ENCODE data around the gene MRPL23. TPM values are rescaled to one million over a fixed set of nuclear protein-coding genes. Genes with fewer than 3 reads are reported as not detected.
A peak's percentile ranks its signal among the peaks of the same experiment; 100 is the strongest.

MRPL23 gene
- total RNA-seq: 93.6 TPM
- long read RNA-seq, transcript MRPL23-205 (5 exons, 736 nt): major isoform, 61 of 67 reads
- long read RNA-seq, partial matches to known transcripts: 3 of 67 reads
- long read RNA-seq, other reads (novel, unspliced or antisense): 3 of 67 reads

DNA sequence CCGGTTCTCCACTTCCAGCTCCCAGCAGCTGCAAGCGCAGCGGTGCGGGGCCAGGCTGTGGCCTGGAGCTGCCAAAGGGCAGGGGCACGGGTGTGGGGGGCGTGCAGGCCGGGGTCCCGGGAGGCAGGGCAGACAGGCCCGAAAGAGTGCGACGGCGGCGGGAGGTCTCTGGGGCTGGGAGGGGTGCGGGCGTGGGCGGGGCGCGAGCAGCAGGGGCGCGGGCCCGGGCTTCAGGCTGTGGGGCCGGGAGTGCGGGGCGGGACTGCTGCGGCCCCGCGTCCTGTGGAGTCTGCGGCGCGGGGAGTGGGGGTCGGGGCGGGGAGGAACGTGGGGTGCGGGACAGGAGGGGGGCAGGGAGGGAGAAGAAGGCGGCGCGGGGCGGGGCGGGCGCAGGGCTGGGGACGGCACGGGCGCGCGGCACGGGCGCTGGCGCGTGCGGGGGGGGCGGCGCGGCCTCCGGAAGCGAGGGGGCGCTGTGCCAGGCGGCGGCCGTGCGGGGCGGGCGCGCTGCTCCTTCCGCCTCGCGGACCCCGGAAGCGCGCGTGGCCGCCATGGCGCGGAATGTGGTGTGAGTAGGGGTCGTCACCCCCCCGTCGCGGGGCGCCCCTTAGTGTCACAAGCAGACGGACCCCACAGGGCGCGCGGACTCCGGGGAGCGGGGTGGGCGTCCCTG lies at the start of gene MRPL23:
Gene MRPL23 (plus strand): TSS at position 521 of the 673 bp plus-strand sequence. CDS start 31 bp downstream, at position 552.
- TF ChIP-seq, protein P1, sequence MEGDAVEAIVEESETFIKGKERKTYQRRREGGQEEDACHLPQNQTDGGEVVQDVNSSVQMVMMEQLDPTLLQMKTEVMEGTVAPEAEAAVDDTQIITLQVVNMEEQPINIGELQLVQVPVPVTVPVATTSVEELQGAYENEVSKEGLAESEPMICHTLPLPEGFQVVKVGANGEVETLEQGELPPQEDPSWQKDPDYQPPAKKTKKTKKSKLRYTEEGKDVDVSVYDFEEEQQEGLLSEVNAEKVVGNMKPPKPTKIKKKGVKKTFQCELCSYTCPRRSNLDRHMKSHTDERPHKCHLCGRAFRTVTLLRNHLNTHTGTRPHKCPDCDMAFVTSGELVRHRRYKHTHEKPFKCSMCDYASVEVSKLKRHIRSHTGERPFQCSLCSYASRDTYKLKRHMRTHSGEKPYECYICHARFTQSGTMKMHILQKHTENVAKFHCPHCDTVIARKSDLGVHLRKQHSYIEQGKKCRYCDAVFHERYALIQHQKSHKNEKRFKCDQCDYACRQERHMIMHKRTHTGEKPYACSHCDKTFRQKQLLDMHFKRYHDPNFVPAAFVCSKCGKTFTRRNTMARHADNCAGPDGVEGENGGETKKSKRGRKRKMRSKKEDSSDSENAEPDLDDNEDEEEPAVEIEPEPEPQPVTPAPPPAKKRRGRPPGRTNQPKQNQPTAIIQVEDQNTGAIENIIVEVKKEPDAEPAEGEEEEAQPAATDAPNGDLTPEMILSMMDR (IDR thresholded peaks at IDR 0.05; ENCODE audit: borderline replicate concordance): no peak
- no peaks in the 10 kb centered on the region for H3K9me3 ChIP-seq (replicated peaks)
- no peak within 1 kb of the TSS for H3K4me3 ChIP-seq
- no peaks in the 10 kb centered on the region for H3K27me3 ChIP-seq (ENCODE audit: low read depth)
- peak; percentile 20 for DNase-seq
- intact Hi-C loops (cut with micrococcal nuclease): loop anchor here (10.0 kb wide), 1 partner anchor 52 kb away; the partner anchor contains the start of gene PRR33
- peaks cover 15% of the 10 kb centered on the region for H3K4me1 ChIP-seq
- no peaks in the 10 kb centered on the region for H3K36me3 ChIP-seq
- no peak within 1 kb of the TSS for H3K27ac ChIP-seq (replicated peaks)

DNA sequence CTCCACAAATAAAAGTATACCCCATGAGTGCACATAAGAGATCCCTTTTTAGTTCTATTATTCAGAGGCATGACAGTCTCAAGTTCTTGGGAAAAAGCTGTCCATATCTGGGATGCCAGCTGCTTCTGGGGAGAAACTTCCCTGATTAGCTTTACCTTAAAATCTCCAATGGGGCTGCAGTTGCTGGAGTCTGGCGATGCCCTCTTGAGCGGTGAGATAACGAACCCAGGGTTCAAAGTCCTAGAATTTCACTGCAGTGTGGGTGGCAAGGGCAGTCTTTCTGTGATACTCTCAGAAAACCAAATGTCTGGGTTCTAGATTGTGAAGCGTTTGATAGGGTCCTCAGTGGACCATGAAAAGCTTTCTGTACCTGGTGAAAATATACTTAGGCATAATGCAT lies 48.0 kb upstream of the MRPL23 start:
- H3K9me3 ChIP-seq (replicated peaks): no peaks in the 10 kb centered on the region
- no peaks in the 10 kb centered on the region for H3K36me3 ChIP-seq
- H3K27me3 ChIP-seq (ENCODE audit: low read depth): no peaks in the 10 kb centered on the region
- no peaks in the 10 kb centered on the region for H3K4me1 ChIP-seq
- TF ChIP-seq, protein P1 (IDR thresholded peaks at IDR 0.05; ENCODE audit: borderline replicate concordance): no peak
- intact Hi-C loops (cut with micrococcal nuclease): loop anchor here (10.0 kb wide), 1 partner anchor 46 kb away; the partner anchor contains the start of gene MRPL23
- DNase-seq: no peak
- no peak overlapping the region for H3K27ac ChIP-seq (replicated peaks)
- no peak overlapping the region for H3K4me3 ChIP-seq

DNA sequence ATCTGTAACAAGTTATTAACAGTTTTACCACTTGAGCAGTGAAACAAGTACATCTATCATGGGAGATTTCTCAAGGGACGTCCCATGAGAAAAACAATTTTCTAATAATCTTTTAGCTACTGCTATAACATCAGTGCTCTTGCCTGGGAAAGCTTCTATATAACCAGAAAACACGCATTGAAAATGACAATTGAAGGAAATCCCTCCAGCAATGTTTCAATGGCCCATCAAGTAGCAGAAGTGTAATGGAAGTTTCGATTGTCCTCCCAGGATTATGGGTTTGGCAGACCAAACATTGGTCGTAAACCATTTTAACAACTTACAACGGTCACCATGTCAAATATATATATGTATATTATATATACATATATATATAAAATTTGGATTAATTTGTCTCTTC lies 47.4 kb upstream of the MRPL23 start:
- no peaks in the 10 kb centered on the region for H3K9me3 ChIP-seq (replicated peaks)
- no peak overlapping the region for H3K4me3 ChIP-seq
- TF ChIP-seq, protein P1 (IDR thresholded peaks at IDR 0.05; ENCODE audit: borderline replicate concordance): no peak
- H3K27ac ChIP-seq (replicated peaks): no peak overlapping the region
- H3K4me1 ChIP-seq: no peaks in the 10 kb centered on the region
- no peaks in the 10 kb centered on the region for H3K27me3 ChIP-seq (ENCODE audit: low read depth)
- intact Hi-C loops (cut with micrococcal nuclease): loop anchor here (10.0 kb wide), 1 partner anchor 45 kb away; the partner anchor contains the start of gene MRPL23
- H3K36me3 ChIP-seq: no peaks in the 10 kb centered on the region
- DNase-seq: no peak

DNA sequence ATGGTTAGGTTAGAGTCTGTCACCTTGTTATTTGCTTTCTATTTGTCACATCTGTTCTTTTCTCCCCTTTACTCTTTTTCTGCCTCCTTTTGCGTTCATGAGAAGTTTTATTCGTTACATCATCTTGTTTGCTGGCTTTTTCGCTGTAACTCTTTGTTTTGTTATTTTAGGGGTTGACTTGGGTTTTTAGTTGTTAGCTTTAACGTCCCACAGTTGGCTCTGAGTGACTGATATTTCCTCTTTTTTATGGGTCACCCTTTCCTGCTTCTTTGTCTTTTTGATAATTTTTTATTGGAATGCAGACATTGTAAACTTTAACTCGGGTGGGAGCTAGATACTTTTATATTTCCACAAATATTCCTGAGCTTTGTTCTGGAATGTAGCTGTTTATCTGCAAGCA lies 41.0 kb upstream of the MRPL23 start:
- Histone ChIP-seq H3K36me3 (no peaks in the 10 kb centered on the region), H3K4me3 (no peak overlapping the region), H3K27me3 (ENCODE audit: low read depth) (no peaks in the 10 kb centered on the region), H3K27ac (replicated peaks) (peak overlapping the region; percentile 92), H3K9me3 (replicated peaks) (no peaks in the 10 kb centered on the region), H3K4me1 (peaks cover 46% of the 10 kb centered on the region)
- intact Hi-C loops (cut with micrococcal nuclease): no loop called here
- TF ChIP-seq, protein P1 (IDR thresholded peaks at IDR 0.05; ENCODE audit: borderline replicate concordance): no peak
- no peak for DNase-seq

DNA sequence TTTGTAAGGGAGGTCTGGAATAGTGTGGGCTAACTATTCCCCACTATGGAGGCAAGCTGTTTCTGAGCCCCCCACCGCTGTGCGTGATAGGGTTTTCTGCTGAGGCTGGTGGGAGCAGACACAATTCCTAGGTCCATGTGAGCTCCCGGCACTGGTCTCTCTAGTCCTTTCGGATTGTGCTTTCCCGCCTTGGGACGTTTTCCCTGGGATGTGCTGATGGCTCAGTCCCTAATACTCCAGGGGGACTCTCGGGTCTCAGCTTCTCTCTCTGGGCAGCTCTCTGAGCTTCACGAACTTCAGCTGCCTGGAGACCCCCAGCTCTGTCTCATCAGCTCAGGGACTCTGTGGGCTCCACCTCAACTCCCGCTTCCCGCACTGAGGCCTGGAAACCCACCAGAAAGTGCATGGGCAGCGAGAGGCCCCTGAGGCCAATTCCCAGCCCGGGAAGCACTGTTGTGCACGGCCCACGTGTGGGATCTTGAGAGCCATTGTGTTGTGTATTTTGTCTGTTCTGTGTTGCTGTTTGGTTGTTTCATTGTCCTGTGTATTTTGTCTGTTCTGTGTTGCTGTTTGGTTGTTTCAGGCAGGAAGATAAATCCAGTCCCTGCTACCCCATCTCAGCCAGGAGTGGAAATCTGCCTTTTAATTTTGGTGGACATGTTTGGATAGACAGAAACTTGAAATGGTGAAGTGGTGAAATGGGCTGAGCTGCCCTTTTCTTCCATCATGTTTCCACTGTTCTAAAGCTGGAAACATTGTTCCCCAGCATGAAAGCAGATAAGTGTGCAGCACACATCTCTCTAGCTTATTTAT lies 40.3 kb upstream of the MRPL23 start:
- peaks cover 46% of the 10 kb centered on the region for H3K4me1 ChIP-seq
- no peaks in the 10 kb centered on the region for H3K36me3 ChIP-seq
- intact Hi-C loops (cut with micrococcal nuclease): no loop called here
- H3K4me3 ChIP-seq: no peak overlapping the region
- no peak for DNase-seq
- TF ChIP-seq, protein P1 (IDR thresholded peaks at IDR 0.05; ENCODE audit: borderline replicate concordance): no peak
- H3K27me3 ChIP-seq (ENCODE audit: low read depth): no peaks in the 10 kb centered on the region
- no peaks in the 10 kb centered on the region for H3K9me3 ChIP-seq (replicated peaks)
- H3K27ac ChIP-seq (replicated peaks): peak overlapping the region; percentile 92

All from left ventricle myocardium inferior (tissue), 1 donor.